Measurements from ENCODE around the gene LTB4R.

Gene LTB4R

GRCh38 chr14:24312736-24313507, 1.6 kb downstream of the LTB4R start:
- no peak for ATAC-seq
- TF ChIP-seq ISL1 (CRISPR knock-in tag; IDR thresholded peaks at IDR 0.05) (no peak), ZNF8 (CRISPR knock-in tag; IDR thresholded peaks at IDR 0.05) (no peak), TOX (CRISPR knock-in tag; IDR thresholded peaks at IDR 0.05; ENCODE audit: borderline replicate concordance) (no peak), ZFP30 (CRISPR knock-in tag; IDR thresholded peaks at IDR 0.05) (no peak), CREB5 (CRISPR knock-in tag; IDR thresholded peaks at IDR 0.05; ENCODE audit: low read depth) (no peak), ARNTL (CRISPR knock-in tag; IDR thresholded peaks at IDR 0.05; ENCODE audit: borderline replicate concordance, low read depth) (no peak), ZFP3 (CRISPR knock-in tag; IDR thresholded peaks at IDR 0.05) (no peak), SNAI2 (CRISPR knock-in tag; IDR thresholded peaks at IDR 0.05) (no peak)
- TF ChIP-seq, protein P1, sequence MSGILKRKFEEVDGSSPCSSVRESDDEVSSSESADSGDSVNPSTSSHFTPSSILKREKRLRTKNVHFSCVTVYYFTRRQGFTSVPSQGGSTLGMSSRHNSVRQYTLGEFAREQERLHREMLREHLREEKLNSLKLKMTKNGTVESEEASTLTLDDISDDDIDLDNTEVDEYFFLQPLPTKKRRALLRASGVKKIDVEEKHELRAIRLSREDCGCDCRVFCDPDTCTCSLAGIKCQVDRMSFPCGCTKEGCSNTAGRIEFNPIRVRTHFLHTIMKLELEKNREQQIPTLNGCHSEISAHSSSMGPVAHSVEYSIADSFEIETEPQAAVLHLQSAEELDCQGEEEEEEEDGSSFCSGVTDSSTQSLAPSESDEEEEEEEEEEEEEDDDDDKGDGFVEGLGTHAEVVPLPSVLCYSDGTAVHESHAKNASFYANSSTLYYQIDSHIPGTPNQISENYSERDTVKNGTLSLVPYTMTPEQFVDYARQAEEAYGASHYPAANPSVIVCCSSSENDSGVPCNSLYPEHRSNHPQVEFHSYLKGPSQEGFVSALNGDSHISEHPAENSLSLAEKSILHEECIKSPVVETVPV (CRISPR knock-in tag; IDR thresholded peaks at IDR 0.05), result no peak

DNA sequence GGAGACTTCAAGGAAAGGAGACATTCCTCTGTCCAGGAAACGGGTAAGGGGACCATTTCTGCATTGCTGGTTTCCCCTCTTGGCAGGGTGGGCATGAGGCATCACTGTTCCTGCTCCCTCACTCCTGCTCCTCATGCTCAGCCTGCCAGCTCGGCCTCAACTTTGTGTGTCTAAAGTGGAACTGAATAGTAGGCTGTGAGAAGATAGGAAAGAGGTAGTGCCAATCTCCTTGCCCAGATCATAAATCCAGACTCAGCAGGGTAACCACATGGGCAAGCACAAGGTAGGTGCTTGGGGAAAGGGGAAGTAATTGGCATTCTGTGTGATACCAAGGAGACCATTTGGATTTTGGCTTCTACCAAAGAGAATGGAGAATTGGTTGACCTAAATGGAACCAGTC, 2.6 kb downstream of the LTB4R start:
- no peak for ATAC-seq
- no peak for TF ChIP-seq ISL1 (CRISPR knock-in tag; IDR thresholded peaks at IDR 0.05)

- no peak for ATAC-seq
- TF ChIP-seq, protein P1 (CRISPR knock-in tag; IDR thresholded peaks at IDR 0.05), result no peak
- TF ChIP-seq BACH2 (CRISPR knock-in tag; IDR thresholded peaks at IDR 0.05; ENCODE audit: borderline replicate concordance) (no peak), TCF4 (CRISPR knock-in tag; IDR thresholded peaks at IDR 0.05; ENCODE audit: borderline replicate concordance) (no peak), ISL1 (CRISPR knock-in tag; IDR thresholded peaks at IDR 0.05) (no peak), TSHZ2 (CRISPR knock-in tag; IDR thresholded peaks at IDR 0.05) (no peak), CSDC2 (CRISPR knock-in tag; IDR thresholded peaks at IDR 0.05) (no peak), PPARA (CRISPR knock-in tag; IDR thresholded peaks at IDR 0.05; ENCODE audit: borderline replicate concordance) (no peak), TOX (CRISPR knock-in tag; IDR thresholded peaks at IDR 0.05; ENCODE audit: borderline replicate concordance) (no peak), ZNF70 (CRISPR knock-in tag; IDR thresholded peaks at IDR 0.05) (no peak), ZNF565 (CRISPR knock-in tag; conservative IDR thresholded peaks at IDR 0.05; ENCODE audit: low read depth) (no peak), GLIS3 (CRISPR knock-in tag; IDR thresholded peaks at IDR 0.05) (no peak), PATZ1 (CRISPR knock-in tag; IDR thresholded peaks at IDR 0.05; ENCODE audit: borderline replicate concordance) (no peak), RARB (CRISPR knock-in tag; IDR thresholded peaks at IDR 0.05) (no peak), CREB5 (CRISPR knock-in tag; IDR thresholded peaks at IDR 0.05; ENCODE audit: low read depth) (no peak), SNAI2 (CRISPR knock-in tag; IDR thresholded peaks at IDR 0.05) (no peak), ZC3H10 (CRISPR knock-in tag; IDR thresholded peaks at IDR 0.05) (no peak), ESRRG (CRISPR knock-in tag; IDR thresholded peaks at IDR 0.05) (no peak)
- TF ChIP-seq, protein P2, sequence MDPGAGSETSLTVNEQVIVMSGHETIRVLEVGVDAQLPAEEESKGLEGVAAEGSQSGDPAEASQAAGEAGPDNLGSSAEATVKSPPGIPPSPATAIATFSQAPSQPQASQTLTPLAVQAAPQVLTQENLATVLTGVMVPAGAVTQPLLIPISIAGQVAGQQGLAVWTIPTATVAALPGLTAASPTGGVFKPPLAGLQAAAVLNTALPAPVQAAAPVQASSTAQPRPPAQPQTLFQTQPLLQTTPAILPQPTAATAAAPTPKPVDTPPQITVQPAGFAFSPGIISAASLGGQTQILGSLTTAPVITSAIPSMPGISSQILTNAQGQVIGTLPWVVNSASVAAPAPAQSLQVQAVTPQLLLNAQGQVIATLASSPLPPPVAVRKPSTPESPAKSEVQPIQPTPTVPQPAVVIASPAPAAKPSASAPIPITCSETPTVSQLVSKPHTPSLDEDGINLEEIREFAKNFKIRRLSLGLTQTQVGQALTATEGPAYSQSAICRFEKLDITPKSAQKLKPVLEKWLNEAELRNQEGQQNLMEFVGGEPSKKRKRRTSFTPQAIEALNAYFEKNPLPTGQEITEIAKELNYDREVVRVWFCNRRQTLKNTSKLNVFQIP (CRISPR knock-in tag; IDR thresholded peaks at IDR 0.05; ENCODE audit: borderline replicate concordance, low read depth), result no peak
Observed at GRCh38 chr14:24314377-24315193, 3.3 kb downstream of the LTB4R start.

Measured in SK-N-SH treated with all-trans-retinoic acid at 6 μM for 48 hours (cell line).